Peyer's patch (tissue), 4 donors: Measurements from ENCODE around the gene FAM131C. TPM values are rescaled to one million over a fixed set of nuclear protein-coding genes. Genes with fewer than 3 reads are reported as not detected.
"Not testable (repeated sequence)": the region's sequence is repeated elsewhere in the genome, so short reads cannot be mapped to it uniquely, and the experiment has no call there.

Experiments
- DNase-seq, 3 donors: peaks; one replicate each; pipeline ENCODE4 v3.0.0-alpha.2; 2017 to 2019
- H3K27ac ChIP-seq, 4 donors: fragments of 200-600 bp; sonication (generic); one replicate each; pipeline ENCODE4 v1.5.1; 2016 to 2019
- H3K27me3 ChIP-seq, 2 donors: fragments of 200-600 bp; sonication (generic); one replicate each; pipeline ENCODE4 v1.5.1; 2019
- H3K36me3 ChIP-seq, 3 donors: fragments of 200-600 bp; sonication (generic); one replicate each; pipeline ENCODE4 v1.5.1; 2016 to 2019
- H3K4me1 ChIP-seq, 4 donors: fragments of 200-600 bp; sonication (generic); one replicate each; pipeline ENCODE4 v1.5.1; 2016 to 2019
- H3K4me3 ChIP-seq, 4 donors: fragments of 200-600 bp; sonication (generic); 1 replicate in 3 of 4; 2 replicates in 1 of 4; pipeline ENCODE4 v1.5.1; 2016 to 2019; ENCODE audit warnings: mild to moderate bottlenecking in 1 of 4
- H3K9me3 ChIP-seq, 4 donors: fragments of 200-600 bp; sonication (generic); one replicate each; pipeline ENCODE4 v1.5.1; 2016 to 2019; ENCODE audit warnings: mild to moderate bottlenecking in 1 of 4
- POLR2A ChIP-seq, 2 donors: fragments of 450-650 bp; IDR thresholded peaks; one replicate each; pipeline ENCODE4 v1.5.1; 2017; ENCODE audit warnings: antibody characterized with exemption in 2 of 2, mild to moderate bottlenecking in 2 of 2, moderate library complexity in 2 of 2
- total RNA-seq, 4 donors: library from RNA; depleted of rRNA; stranded (reverse); fragments of >200 nt; gene quantifications; one replicate each; pipeline ENCODE4 v1.1.0, GENCODE V29; 2016
- TF ChIP-seq, protein P1 (sequence below), 6 experiments: fragments of 450-650 bp in 4 of 6; fragments of 200-600 bp in 2 of 6; sonication (generic) in 1 of 6; IDR thresholded peaks; one replicate each; pipeline ENCODE4 v1.5.1; 2017 to 2019; ENCODE audit warnings: antibody characterized with exemption in 6 of 6, mild to moderate bottlenecking in 3 of 6, moderate library complexity in 1 of 6

Gene FAM131C
- total RNA-seq, 4 donors from 2014 or later, result 0.80 to 3.5 (median 2.3) TPM; not detected in 1

DNA sequence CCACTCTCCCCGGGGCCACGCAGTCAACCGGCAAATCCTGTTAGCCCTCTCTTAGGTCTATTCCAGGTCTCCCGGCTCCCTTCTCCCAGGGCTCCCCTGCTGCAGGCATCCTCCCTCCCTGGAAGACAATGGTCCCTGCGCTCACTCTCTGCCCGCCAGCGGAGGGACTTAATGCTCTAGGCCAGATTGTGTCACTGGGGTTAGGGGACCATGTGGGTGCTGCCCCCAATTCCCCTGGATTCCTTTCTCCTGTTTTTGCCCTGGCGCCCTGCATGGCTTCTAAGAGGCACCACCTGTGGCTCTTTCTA lies 8.2 kb downstream of the FAM131C start:
- Histone ChIP-seq H3K4me1 (peaks cover 0 to 13% (median 0%) of the 10 kb centered on the region in 4 donors), H3K36me3 (no peaks in the 10 kb centered on the region), H3K27me3 (no peaks in the 10 kb centered on the region), H3K9me3 (no peaks in the 10 kb centered on the region), H3K27ac (no peak overlapping the region), H3K4me3 (no peak overlapping the region)
- no peak for DNase-seq
- TF ChIP-seq, protein P1, sequence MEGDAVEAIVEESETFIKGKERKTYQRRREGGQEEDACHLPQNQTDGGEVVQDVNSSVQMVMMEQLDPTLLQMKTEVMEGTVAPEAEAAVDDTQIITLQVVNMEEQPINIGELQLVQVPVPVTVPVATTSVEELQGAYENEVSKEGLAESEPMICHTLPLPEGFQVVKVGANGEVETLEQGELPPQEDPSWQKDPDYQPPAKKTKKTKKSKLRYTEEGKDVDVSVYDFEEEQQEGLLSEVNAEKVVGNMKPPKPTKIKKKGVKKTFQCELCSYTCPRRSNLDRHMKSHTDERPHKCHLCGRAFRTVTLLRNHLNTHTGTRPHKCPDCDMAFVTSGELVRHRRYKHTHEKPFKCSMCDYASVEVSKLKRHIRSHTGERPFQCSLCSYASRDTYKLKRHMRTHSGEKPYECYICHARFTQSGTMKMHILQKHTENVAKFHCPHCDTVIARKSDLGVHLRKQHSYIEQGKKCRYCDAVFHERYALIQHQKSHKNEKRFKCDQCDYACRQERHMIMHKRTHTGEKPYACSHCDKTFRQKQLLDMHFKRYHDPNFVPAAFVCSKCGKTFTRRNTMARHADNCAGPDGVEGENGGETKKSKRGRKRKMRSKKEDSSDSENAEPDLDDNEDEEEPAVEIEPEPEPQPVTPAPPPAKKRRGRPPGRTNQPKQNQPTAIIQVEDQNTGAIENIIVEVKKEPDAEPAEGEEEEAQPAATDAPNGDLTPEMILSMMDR (IDR thresholded peaks at IDR 0.05), result no peak
- no peak for TF ChIP-seq POLR2A (IDR thresholded peaks at IDR 0.05)

DNA sequence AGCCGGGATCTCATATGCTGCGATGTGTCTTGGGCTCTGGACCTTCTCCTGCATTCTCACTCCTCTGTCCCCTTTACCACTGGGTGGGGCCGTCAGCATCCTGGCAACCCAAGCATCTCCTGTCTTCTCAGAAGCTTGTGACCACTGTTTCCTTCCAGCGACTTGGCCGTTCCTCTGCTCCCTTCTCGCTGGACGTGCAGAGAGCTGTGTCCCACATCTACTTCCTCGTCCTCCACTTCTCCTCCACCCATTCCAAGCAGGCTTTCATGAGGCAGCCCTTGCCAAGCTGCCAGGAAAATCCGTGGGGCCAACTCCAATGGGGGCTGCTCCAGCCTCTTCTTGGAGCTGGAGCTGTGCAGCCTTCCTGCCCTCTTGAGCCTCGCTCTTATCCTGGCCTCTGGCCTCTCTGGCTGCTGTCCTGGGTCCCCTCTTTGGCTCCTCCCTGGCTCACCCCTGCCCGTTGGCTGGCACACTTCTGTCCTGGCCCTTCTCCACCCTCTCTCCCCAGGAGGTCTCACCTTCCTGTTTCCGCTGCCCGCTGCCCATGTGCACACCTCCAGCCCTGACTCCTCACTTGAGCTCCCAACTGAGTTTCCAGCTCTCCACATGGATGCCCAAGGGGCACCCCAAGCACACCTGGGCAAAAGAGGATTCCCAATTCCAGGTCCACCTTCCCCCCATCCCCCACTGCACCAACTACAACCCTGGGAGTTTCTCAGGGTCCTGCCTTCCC lies 8.7 kb downstream of the FAM131C start:
- no peaks in the 10 kb centered on the region for H3K9me3 ChIP-seq
- no peak overlapping the region for H3K27ac ChIP-seq
- H3K36me3 ChIP-seq, result no peaks in the 10 kb centered on the region
- DNase-seq, result no peak
- H3K27me3 ChIP-seq, result no peaks in the 10 kb centered on the region
- H3K4me3 ChIP-seq, result no peak overlapping the region
- peaks cover 0 to 13% (median 0%) of the 10 kb centered on the region in 4 donors for H3K4me1 ChIP-seq
- no peak for TF ChIP-seq POLR2A (IDR thresholded peaks at IDR 0.05)
- TF ChIP-seq, protein P1 (IDR thresholded peaks at IDR 0.05), result no peak

DNA sequence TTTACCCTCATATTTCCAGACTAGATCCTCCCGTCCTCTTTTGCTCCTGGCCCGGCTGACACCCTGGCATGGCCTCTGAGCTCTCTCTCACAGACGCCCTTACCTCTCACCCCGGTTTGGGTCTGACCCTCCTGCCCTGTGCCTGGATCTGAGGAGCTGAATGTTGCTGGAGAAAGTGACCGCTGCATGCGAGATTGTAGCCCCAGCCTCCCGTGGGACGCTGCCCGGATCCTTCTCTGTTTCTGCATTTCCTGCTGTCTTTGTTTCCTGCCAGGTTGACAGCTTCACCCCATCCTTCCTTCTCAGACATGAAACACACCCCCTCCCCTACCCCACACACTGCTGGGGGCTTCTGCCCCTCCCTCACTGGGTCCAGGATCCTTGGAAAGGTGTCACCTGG lies 9.5 kb downstream of the FAM131C start:
- no peaks in the 10 kb centered on the region for H3K9me3 ChIP-seq
- H3K27ac ChIP-seq, result no peak overlapping the region
- no peak overlapping the region for H3K4me3 ChIP-seq
- no peaks in the 10 kb centered on the region for H3K27me3 ChIP-seq
- DNase-seq, result no peak
- H3K4me1 ChIP-seq, result peaks cover 0 to 13% (median 0%) of the 10 kb centered on the region in 4 donors
- TF ChIP-seq POLR2A (IDR thresholded peaks at IDR 0.05), result no peak
- TF ChIP-seq, protein P1 (IDR thresholded peaks at IDR 0.05), result no peak
- H3K36me3 ChIP-seq, result no peaks in the 10 kb centered on the region

DNA sequence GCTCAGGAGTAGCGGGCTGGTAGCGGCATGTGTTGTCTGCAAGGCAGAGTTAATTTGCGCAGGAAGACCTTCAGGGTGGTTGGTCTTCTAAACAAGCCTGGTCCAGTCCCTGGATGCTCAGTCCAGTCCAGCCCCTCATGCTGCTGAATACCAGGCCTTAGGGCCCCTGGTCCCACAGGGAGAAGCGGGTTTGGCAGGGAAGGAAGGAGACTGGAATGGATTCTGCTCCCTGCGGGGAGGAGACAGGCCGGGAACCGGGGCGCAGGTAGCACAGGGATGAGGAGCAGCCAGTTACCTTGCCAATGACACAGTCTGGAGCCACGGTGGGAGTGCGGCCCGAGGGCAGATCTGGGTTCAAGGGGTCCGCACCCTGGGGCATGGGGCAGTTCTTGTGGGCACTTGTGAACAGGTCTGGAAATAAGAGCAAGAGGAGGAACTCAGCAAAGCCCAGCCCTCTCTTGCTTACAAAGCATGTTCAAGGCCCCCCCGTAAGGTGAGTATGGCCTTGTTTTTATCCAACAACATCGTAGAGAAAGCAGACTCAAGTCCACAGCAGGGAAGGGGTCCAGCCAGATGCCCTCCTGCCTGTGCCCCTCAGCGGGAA lies 10.1 kb downstream of the FAM131C start:
- Histone ChIP-seq H3K27ac (no peak overlapping the region), H3K4me3 (no peak overlapping the region), H3K36me3 (no peaks in the 10 kb centered on the region), H3K27me3 (no peaks in the 10 kb centered on the region), H3K9me3 (no peaks in the 10 kb centered on the region), H3K4me1 (peaks cover 0 to 7% (median 0%) of the 10 kb centered on the region in 4 donors)
- TF ChIP-seq, protein P1 (IDR thresholded peaks at IDR 0.05), result no peak
- no peak for TF ChIP-seq POLR2A (IDR thresholded peaks at IDR 0.05)
- DNase-seq, result no peak

DNA sequence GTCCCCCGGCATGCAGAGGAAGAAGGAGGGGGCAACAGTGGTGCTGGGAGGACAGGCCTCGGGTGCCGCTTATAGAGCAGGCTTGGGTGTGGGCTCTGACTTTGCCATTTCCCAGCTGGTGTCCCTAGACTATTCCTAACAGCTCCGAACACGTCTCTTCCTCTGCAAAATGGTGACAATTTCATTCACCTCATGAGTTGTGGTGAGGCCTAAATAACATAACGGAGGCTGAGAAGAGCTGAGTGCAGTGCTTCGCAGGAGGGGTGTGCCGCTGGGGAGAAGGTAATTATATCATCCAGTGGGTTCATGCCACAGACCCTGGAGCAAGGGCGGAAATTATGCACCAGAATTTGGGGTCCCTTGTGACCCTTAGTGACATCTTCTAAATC lies 10.8 kb downstream of the FAM131C start:
- not testable (repeated sequence) for DNase-seq, H3K27me3 ChIP-seq, H3K4me3 ChIP-seq, H3K36me3 ChIP-seq, H3K9me3 ChIP-seq, H3K4me1 ChIP-seq, H3K27ac ChIP-seq

DNA sequence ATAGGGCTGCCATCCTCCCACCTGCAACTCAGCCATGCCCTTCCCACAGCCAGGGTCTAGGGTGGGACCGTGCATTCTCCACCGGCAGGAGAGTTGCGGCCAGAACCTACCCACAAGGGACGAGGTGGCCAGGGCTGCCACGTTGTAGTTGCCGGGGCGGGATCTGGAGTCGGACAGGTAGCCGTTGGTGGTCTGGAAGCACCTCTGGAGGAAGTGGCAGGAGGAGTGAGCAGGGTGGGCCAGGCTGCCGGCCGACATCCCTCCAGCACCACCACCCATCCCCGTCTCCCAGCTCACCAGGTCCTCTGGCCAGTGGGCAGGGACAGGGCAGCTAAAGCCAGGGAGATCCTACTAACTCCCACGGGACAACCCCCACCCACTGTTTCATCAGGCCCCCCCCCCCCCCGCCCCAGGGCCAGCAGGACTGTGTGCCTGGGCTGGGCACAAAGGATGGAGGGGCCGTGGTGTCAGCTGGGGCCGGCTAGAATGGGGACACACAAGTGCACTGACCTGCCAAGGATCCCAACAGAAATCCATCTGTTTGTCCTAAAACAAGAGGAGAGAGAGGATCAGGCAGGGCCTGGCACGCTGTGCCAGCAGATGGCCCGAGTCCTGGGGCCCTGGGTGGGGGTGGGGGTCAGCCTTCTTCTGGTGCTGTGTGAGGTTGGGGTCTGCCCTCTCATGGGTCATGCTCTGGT lies 11.3 kb downstream of the FAM131C start:
- not testable (repeated sequence) for H3K4me1 ChIP-seq, H3K27ac ChIP-seq, H3K9me3 ChIP-seq, DNase-seq, H3K36me3 ChIP-seq, H3K4me3 ChIP-seq, H3K27me3 ChIP-seq
